Loucy (cell line): ENCODE data around the gene SEPTIN11.

Source experiments
- H2AFZ ChIP-seq: fragments of 200-600 bp; sonication (generic); 2 replicates; pipeline ENCODE4 v1.6.0; 2016; ENCODE audit warnings: antibody characterized with exemption, mild to moderate bottlenecking, low read length, moderate library complexity
- H3F3A ChIP-seq: fragments of 200-600 bp; 2 replicates; pipeline ENCODE4 v1.6.0; 2016; ENCODE audit warnings: antibody characterized with exemption, low read depth, mild to moderate bottlenecking
- H3K27me3 ChIP-seq: fragments of 200-600 bp; sonication (generic); 2 replicates; pipeline ENCODE4 v1.6.1; 2014; ENCODE audit warnings: low read length, mild to moderate bottlenecking; ENCODE audit not compliant: insufficient read depth, poor library complexity, severe bottlenecking
- H3K36me3 ChIP-seq: fragments of 200-600 bp; sonication (generic); 2 replicates; pipeline ENCODE4 v1.6.1; 2016; ENCODE audit warnings: low read length; ENCODE audit not compliant: insufficient read depth
- H3K4me1 ChIP-seq: fragments of 200-600 bp; sonication (generic); 2 replicates; pipeline ENCODE4 v1.5.1; 2014; ENCODE audit warnings: low read length, mild to moderate bottlenecking; ENCODE audit not compliant: insufficient read depth, poor library complexity, severe bottlenecking
- H3K4me2 ChIP-seq: fragments of 200-600 bp; sonication (generic); 2 replicates; pipeline ENCODE4 v1.6.0; 2014; ENCODE audit warnings: antibody characterized with exemption, low read length, low read depth, mild to moderate bottlenecking; ENCODE audit not compliant: poor library complexity, severe bottlenecking
- H3K4me3 ChIP-seq: fragments of 200-600 bp; sonication (generic); 2 replicates; pipeline ENCODE4 v1.5.1; 2014; ENCODE audit warnings: low read length, mild to moderate bottlenecking, mixed read lengths; ENCODE audit not compliant: poor library complexity, severe bottlenecking
- H3K79me2 ChIP-seq: fragments of 200-600 bp; sonication (generic); 2 replicates; pipeline ENCODE4 v1.6.1; 2014; ENCODE audit warnings: low read length; ENCODE audit not compliant: insufficient read depth
- H3K9ac ChIP-seq: fragments of 200-600 bp; sonication (generic); 2 replicates; pipeline ENCODE4 v1.6.0; 2014; ENCODE audit warnings: mild to moderate bottlenecking, low read depth, low read length, moderate library complexity; ENCODE audit not compliant: poor library complexity, severe bottlenecking
- H3K9me2 ChIP-seq: fragments of 200-600 bp; sonication (generic); replicated peaks from 2 replicates; pipeline ENCODE4 v1.6.1; 2016; ENCODE audit warnings: low read depth, low read length, mixed read lengths
- H3K9me3 ChIP-seq: fragments of 200-600 bp; sonication (generic); 2 replicates; pipeline ENCODE4 v1.6.1; 2014; ENCODE audit warnings: mild to moderate bottlenecking, antibody characterized with exemption, low read length, low read depth; ENCODE audit not compliant: insufficient read depth
- H4K20me1 ChIP-seq: fragments of 200-600 bp; sonication (generic); 2 replicates; pipeline ENCODE4 v1.6.0; 2014; ENCODE audit warnings: antibody characterized with exemption, low read length, mild to moderate bottlenecking; ENCODE audit not compliant: insufficient read depth, poor library complexity, severe bottlenecking
- EZH2phosphoT487 ChIP-seq: fragments of 200-600 bp; IDR thresholded peaks from 2 replicates; pipeline ENCODE4 v1.6.1; 2018; ENCODE audit warnings: antibody characterized with exemption, mild to moderate bottlenecking, moderate library complexity, borderline replicate concordance
- TF ChIP-seq, protein P1 (sequence below): fragments of 200-600 bp; sonication (generic); conservative IDR thresholded peaks from 2 replicates; pipeline ENCODE4 v1.5.1; 2014; ENCODE audit warnings: mild to moderate bottlenecking, antibody characterized with exemption, low read length

Gene SEPTIN11

GRCh38 chr4:76981644-76982043, 32.1 kb downstream of the SEPTIN11 start:
- Histone ChIP-seq H3K4me3 (no peak overlapping the region), H3K4me1 (peaks cover 76% of the 10 kb centered on the region), H3K36me3 (no peaks in the 10 kb centered on the region), H3K4me2 (peak overlapping the region; percentile 79), H4K20me1 (no peaks in the 10 kb centered on the region), H2AFZ (no peak overlapping the region), H3K9me3 (no peaks in the 10 kb centered on the region), H3K9ac (no peak overlapping the region), H3F3A (no peaks in the 10 kb centered on the region), H3K79me2 (peaks cover 85% of the 10 kb centered on the region), H3K27me3 (no peaks in the 10 kb centered on the region), H3K9me2 (no peaks in the 10 kb centered on the region)
- TF ChIP-seq, protein P1, sequence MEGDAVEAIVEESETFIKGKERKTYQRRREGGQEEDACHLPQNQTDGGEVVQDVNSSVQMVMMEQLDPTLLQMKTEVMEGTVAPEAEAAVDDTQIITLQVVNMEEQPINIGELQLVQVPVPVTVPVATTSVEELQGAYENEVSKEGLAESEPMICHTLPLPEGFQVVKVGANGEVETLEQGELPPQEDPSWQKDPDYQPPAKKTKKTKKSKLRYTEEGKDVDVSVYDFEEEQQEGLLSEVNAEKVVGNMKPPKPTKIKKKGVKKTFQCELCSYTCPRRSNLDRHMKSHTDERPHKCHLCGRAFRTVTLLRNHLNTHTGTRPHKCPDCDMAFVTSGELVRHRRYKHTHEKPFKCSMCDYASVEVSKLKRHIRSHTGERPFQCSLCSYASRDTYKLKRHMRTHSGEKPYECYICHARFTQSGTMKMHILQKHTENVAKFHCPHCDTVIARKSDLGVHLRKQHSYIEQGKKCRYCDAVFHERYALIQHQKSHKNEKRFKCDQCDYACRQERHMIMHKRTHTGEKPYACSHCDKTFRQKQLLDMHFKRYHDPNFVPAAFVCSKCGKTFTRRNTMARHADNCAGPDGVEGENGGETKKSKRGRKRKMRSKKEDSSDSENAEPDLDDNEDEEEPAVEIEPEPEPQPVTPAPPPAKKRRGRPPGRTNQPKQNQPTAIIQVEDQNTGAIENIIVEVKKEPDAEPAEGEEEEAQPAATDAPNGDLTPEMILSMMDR, result no peak
- no peak for TF ChIP-seq EZH2phosphoT487

DNA sequence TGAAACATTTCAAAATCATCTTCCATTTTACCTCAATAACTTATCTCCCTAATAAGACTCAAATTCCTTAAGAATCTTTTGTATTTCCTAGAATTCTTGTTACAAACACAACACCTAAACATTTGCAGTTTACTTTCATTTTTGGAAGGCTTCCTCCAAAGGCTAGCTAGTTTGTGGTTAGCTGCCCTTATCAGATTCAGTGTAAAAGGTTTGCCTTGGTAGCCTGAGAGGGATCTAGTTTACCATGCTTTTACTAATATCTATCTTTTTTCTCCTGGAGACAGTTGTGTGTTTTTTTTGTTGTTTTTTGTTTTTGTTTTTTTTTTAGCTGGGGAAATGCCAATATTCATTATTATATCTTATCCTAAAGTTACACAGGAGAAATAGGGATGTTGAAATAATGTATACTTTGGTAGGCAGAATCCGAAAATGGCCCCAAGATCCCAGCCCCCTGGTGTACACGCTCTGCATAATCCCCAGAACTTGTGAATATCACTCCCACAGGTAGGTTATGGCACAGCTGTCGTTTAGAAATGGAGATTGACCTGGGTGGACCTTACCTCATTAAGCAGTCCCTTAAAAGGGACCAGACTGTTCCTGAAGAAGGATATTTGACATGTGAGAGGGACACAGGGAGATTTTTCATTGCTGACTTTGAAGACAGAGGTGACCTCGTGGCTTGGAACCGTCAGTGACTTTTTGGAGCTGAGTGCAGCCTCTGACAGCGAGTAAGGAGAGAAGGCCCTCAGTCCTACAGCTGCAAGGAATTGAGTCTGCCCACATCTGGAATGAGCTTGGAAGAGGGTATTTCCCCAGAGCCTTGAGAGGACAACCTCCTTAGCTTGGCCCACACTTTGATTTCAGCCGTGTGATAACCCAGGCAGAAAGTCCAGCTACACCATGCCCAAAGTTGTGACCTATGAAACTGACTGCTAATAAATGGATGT, 33.4 kb downstream of the SEPTIN11 start:
- Histone ChIP-seq H3K4me3 (peak overlapping the region; percentile 62), H3K79me2 (peaks cover 88% of the 10 kb centered on the region), H3F3A (no peaks in the 10 kb centered on the region), H3K9me3 (no peaks in the 10 kb centered on the region), H2AFZ (peak overlapping the region; percentile 68; the same call in 1 of the 2 replicates), H4K20me1 (no peaks in the 10 kb centered on the region), H3K4me2 (peak overlapping the region; percentile 79), H3K9ac (peak overlapping the region; percentile 56), H3K4me1 (peaks cover 74% of the 10 kb centered on the region), H3K27me3 (no peaks in the 10 kb centered on the region), H3K36me3 (no peaks in the 10 kb centered on the region), H3K9me2 (no peaks in the 10 kb centered on the region)
- TF ChIP-seq, protein P1, result peak; percentile 49
- no peak for TF ChIP-seq EZH2phosphoT487

- Histone ChIP-seq H3K9me3 (no peaks in the 10 kb centered on the region), H4K20me1 (no peaks in the 10 kb centered on the region), H3K36me3 (no peaks in the 10 kb centered on the region), H3K9me2 (no peaks in the 10 kb centered on the region), H3F3A (no peaks in the 10 kb centered on the region), H3K9ac (peak overlapping the region; percentile 52), H3K4me1 (peaks cover 73% of the 10 kb centered on the region), H3K4me3 (peak overlapping the region; percentile 25), H3K79me2 (peaks cover 81% of the 10 kb centered on the region), H3K4me2 (peak overlapping the region; percentile 49), H3K27me3 (no peaks in the 10 kb centered on the region), H2AFZ (peak overlapping the region; percentile 3; the same call in 1 of the 2 replicates)
- TF ChIP-seq, protein P1, result peak; percentile 71
- no peak for TF ChIP-seq EZH2phosphoT487
Observed at GRCh38 chr4:76984127-76984526, 34.6 kb downstream of the SEPTIN11 start.
